ENCODE data around the gene BHMT. TPM values are rescaled to one million over a fixed set of nuclear protein-coding genes. Genes with fewer than 3 reads are reported as not detected.

Gene BHMT, protein sequence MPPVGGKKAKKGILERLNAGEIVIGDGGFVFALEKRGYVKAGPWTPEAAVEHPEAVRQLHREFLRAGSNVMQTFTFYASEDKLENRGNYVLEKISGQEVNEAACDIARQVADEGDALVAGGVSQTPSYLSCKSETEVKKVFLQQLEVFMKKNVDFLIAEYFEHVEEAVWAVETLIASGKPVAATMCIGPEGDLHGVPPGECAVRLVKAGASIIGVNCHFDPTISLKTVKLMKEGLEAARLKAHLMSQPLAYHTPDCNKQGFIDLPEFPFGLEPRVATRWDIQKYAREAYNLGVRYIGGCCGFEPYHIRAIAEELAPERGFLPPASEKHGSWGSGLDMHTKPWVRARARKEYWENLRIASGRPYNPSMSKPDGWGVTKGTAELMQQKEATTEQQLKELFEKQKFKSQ
- total RNA-seq, result not detected

DNA sequence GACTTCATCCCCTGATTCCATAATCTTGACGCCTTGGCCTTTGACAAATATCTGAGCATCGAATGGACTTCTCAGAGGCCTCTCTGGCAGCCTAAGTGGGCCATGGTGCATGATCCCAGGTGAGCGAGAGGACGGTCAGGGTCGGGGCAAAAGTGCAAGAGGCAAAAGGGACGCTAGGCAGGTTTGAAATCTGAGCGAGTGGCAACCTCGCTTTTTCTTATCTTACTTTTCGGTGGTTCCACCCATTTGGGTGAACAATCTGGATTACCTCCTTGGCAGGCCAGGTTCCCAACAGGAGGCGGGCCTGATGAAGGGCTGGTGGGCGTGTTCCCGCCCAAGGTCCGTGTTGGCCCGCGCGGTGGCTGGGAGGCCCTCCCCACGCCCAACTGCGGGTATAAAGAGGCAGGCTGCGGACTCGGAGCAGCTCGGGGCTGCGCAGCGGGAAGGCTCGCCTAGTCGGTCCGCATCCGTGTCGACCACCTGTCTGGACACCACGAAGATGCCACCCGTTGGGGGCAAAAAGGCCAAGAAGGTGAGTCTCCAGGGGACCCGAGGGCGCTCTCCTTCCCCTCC lies at the start of gene BHMT:
TSS of gene BHMT (plus strand) at position 423 of the 573 bp plus-strand sequence. CDS start at position 500, 77 bp downstream.
- H3K27ac Mint-ChIP-seq, result no peak within 1 kb of the TSS
- ATAC-seq (peak in 1 of 2 donors; percentile 7), DNase-seq (ENCODE audit: low spot score) (no peak)
- H3K4me1 Mint-ChIP-seq (ENCODE audit: low read depth in 2 of 2), result no peaks in the 10 kb centered on the region
- H3K36me3 Mint-ChIP-seq, result no peaks in the 10 kb centered on the region
- H3K27me3 Mint-ChIP-seq, result peaks cover 25 to 32% of the 10 kb centered on the region in 2 donors
- H3K9me3 Mint-ChIP-seq, result no peaks in the 10 kb centered on the region
- no peak within 1 kb of the TSS for H3K4me3 Mint-ChIP-seq

DNA sequence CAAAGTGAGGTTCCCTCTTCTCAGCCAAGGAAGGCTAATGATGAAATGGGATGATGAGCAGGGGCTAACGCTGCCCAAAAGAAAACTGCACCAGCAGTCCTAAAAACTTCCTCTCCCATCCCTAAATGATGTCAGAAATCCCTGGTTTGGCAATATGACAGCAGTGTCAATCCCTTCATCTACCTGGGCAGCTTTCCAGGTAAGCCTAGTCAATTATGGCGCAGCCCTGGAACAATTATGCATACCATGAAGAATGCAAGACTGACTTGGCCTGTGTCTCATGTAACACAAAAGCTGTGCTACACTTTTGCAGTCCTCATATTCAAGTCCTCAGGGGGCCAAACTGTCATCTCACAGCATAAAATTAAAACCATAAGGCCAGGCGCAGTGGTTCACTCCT lies 49.2 kb upstream of the BHMT start:
- Mint-ChIP-seq H3K4me1 (ENCODE audit: low read depth in 2 of 2) (no peaks in the 10 kb centered on the region), H3K27me3 (peaks cover 16 to 22% of the 10 kb centered on the region in 2 donors), H3K4me3 (no peak overlapping the region), H3K36me3 (no peaks in the 10 kb centered on the region), H3K9me3 (no peaks in the 10 kb centered on the region), H3K27ac (no peak overlapping the region)
- DNase-seq (ENCODE audit: low spot score), result no peak
- no peak for ATAC-seq

DNA sequence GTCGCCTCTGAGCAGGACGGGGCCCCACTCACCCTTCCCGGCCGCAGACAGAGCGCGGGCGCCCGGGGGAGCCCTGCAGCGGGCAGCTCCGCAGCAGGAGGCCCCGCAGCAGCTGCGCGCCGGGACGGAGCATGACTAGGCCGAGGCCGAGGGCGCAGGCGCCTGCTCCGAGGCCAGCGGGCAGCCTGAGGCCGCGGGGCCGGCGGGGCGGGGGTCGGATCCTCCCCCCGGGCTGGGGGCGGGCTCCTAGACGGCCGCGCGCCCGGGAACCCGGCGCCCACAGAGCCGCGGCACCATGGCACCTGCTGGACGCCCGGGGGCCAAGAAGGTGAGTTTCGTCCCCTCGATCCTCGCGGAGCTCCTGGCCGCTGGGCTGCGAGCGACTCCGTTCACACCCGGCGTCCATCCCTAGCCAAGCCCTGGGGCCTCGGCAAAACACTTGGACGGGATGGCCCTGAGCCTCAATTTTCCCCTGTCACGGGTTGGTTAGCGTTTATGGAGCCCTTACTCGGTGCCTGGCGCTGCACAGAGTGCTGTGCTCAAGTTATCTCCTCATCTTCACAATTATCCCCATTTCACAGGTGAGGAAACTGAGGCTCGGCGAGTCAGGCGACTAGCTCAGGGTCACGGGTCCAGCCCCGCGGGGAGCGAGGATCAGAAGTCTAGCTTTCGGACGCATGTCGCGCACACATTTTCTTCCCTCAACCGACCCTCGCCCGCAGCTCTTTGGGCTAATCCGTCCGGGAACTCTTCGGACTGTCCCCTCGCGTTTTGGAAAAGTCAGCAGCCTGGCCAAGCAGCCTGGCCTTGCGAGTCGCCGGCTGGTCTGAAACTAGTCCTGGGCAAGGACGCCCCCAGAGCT lies 41.9 kb upstream of the BHMT start, which contains the start of the genes BHMT2 and DMGDH:
TSS of gene BHMT2 (plus strand) at position 280 of the 862 bp plus-strand sequence. CDS start at position 296, 16 bp downstream.
TSS of gene DMGDH (minus strand) at position 187 of the 862 bp plus-strand sequence. CDS start at position 133, 54 bp downstream.
- DNase-seq (ENCODE audit: low spot score) (no peak), ATAC-seq (peak in 1 of 2 donors; percentile 9)
- Mint-ChIP-seq H3K9me3 (no peaks in the 10 kb centered on the region), H3K4me3 (no peak within 1 kb of the TSS), H3K4me1 (ENCODE audit: low read depth in 2 of 2) (peaks cover 0 to 2% of the 10 kb centered on the region in 2 donors), H3K27me3 (peaks cover 26 to 31% of the 10 kb centered on the region in 2 donors), H3K36me3 (no peaks in the 10 kb centered on the region), H3K27ac (no peak within 1 kb of the TSS)

DNA sequence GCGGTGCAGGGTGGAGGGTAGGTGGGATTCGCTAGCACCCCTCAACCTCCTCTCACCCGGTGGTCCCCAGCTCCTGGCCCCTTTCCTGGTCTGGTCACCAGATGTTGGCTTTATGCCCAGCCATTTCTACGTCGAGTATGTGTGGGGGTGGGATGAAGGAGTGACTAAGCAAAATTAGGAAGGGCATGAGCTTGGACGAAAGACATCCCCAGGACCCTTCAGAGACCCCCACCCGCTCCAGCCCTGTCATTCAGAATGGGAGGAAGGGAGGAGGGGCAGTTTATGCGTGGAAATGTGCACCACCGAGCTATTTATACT lies 41.3 kb upstream of the BHMT start:
- H3K27ac Mint-ChIP-seq, result no peak overlapping the region
- H3K36me3 Mint-ChIP-seq, result no peaks in the 10 kb centered on the region
- no peak overlapping the region for H3K4me3 Mint-ChIP-seq
- DNase-seq (ENCODE audit: low spot score) (no peak), ATAC-seq (no peak)
- peaks cover 0 to 5% of the 10 kb centered on the region in 2 donors for H3K4me1 Mint-ChIP-seq (ENCODE audit: low read depth in 2 of 2)
- H3K27me3 Mint-ChIP-seq, result peaks cover 26 to 31% of the 10 kb centered on the region in 2 donors
- H3K9me3 Mint-ChIP-seq, result no peaks in the 10 kb centered on the region

DNA sequence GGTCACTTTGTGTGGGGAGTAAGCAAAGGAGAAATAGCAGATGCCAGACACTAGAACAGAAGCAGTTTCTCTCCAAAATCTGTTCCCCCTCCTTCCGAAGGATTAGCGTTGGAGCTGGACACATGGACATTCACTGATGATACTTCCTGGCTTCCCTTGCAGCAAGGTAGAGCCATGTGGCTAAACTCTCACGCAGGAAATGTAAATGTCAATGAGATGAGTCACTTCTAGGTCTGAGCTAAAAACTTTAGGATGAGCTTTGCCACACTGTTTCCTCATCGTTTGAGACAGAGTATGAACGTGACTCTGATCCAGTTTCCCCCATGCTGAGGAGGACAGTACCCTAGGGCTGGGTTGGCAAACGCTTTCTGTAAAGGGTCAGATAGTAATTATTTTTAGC lies 37.0 kb upstream of the BHMT start:
- Mint-ChIP-seq H3K4me1 (ENCODE audit: low read depth in 2 of 2) (peaks cover 5 to 14% of the 10 kb centered on the region in 2 donors), H3K27ac (no peak overlapping the region), H3K4me3 (no peak overlapping the region), H3K27me3 (peaks cover 15 to 19% of the 10 kb centered on the region in 2 donors), H3K9me3 (no peaks in the 10 kb centered on the region), H3K36me3 (no peaks in the 10 kb centered on the region)
- ATAC-seq (no peak), DNase-seq (ENCODE audit: low spot score) (no peak)

DNA sequence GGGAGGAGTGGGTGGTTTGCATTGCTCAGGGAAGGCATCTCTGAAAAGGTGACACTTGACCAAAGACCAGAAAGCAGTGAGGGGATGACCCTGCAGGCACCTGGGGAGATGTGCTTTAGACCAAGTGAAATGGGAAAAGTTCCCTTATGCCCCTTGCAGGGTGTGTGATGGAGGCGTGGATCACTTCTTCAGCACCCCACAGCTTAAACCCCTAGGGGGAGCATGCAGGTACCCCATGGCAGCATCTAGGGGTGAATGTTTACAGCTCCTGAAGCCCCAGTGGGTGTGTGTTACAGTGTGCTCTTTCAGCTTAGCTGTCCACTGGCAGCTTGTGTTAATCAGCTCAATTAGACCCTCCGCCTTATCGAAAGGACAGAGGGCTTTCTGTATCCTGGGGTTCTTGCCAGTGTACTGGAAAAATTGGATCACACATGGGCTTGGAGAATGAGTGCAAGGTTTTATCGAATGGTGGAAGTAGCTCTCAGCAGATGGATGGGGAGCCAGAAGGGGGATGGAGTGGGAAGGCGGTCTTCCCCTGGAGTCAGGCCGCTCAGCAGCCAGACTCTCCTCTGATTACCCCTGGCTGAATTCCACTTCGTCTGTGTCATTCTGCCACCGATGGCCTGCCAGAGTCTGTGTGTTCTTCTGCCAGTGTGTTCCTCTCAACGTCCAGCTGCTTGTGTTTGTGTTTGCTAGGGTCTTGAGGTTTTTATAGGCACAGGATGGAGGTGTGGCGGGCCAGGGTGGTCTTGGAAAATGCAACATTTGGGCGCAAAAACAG lies 35.8 kb upstream of the BHMT start:
- Mint-ChIP-seq H3K27ac (no peak overlapping the region), H3K36me3 (no peaks in the 10 kb centered on the region), H3K4me3 (no peak overlapping the region), H3K27me3 (peaks cover 12 to 17% of the 10 kb centered on the region in 2 donors), H3K9me3 (no peaks in the 10 kb centered on the region), H3K4me1 (ENCODE audit: low read depth in 2 of 2) (peaks cover 5 to 14% of the 10 kb centered on the region in 2 donors)
- DNase-seq (ENCODE audit: low spot score) (no peak), ATAC-seq (no peak)

DNA sequence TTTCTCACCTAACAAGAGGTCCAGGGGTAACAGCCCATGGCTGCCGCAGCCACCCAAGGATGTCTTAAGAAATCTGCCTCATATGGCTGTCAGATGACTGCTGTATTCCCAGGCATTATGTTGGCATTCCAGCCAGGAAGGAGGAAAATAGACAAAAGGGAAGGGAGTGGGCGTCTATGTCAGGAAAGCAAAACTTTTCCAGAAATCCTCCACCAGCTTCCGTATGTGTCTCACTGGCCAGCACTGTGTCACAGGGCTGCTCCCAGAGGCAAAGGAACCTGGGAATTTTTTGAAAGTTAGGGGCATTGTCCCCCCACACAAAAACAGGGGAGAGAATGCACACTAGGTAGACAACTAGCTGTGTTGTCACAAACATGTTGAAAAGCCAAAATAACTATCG lies 34.8 kb upstream of the BHMT start:
- ATAC-seq (no peak), DNase-seq (ENCODE audit: low spot score) (no peak)
- Mint-ChIP-seq H3K4me3 (no peak overlapping the region), H3K9me3 (no peaks in the 10 kb centered on the region), H3K36me3 (no peaks in the 10 kb centered on the region), H3K4me1 (ENCODE audit: low read depth in 2 of 2) (peaks cover 5 to 14% of the 10 kb centered on the region in 2 donors), H3K27ac (no peak overlapping the region), H3K27me3 (peaks cover 5 to 7% of the 10 kb centered on the region in 2 donors)

DNA sequence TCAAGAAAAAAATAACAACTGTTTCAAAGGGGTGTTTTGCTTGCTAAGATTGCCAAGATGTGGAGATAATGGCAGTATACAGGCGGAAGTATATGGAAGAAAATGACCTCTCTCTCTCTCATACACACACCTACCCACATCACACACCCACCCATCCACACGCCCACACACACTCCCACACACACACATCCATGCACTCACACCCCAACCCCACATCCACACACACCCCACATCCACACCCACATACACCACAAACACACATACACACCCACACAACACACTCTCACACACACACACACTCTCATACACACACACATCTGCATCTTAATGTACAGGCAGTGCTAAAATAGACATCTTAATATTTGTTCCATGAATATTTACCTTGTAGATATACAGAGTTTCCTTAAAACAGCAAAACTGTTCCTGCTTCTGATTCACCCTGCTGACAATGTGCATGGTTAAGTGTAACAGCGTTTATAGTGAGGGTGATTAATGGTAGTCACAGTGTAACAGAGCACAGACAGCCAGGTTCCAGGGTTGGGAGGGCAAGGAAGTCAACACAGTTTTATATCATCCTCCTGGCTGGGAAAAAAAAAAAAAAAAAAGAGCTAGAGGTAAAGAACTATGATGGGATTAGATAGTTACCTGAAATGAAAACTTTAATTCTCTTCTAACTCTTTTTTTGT lies 33.8 kb upstream of the BHMT start:
- no peaks in the 10 kb centered on the region for H3K9me3 Mint-ChIP-seq
- no peak overlapping the region for H3K27ac Mint-ChIP-seq
- H3K27me3 Mint-ChIP-seq, result peaks cover 0 to 2% of the 10 kb centered on the region in 2 donors
- H3K36me3 Mint-ChIP-seq, result no peaks in the 10 kb centered on the region
- peaks cover 5 to 14% of the 10 kb centered on the region in 2 donors for H3K4me1 Mint-ChIP-seq (ENCODE audit: low read depth in 2 of 2)
- peak overlapping the region; percentile 16 for H3K4me3 Mint-ChIP-seq
- no peak for ATAC-seq
- no peak for DNase-seq (ENCODE audit: low spot score)

DNA sequence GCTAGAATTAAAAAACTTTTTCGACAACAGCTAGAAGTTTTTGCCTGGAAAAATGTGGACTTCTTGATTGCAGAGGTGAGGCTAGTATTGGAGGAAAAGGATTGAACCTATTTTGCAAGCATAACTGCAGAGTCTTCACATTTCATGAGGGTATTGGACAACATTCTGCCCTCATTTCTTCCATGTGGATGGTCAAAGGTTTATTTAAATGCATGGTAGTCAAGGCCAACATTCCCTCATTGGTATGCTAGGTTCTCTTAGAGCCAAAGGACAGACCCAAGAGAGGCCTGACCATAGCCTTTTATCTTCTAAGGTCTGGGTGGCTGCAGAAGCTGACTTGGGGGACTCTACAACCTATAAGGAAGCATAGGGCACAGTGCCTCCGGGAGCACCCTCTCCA lies 30.8 kb upstream of the BHMT start:
- no peaks in the 10 kb centered on the region for H3K36me3 Mint-ChIP-seq
- H3K27me3 Mint-ChIP-seq, result peaks cover 2 to 7% of the 10 kb centered on the region in 2 donors
- no peaks in the 10 kb centered on the region for H3K9me3 Mint-ChIP-seq
- H3K4me3 Mint-ChIP-seq, result no peak overlapping the region
- ATAC-seq, result peak in 1 of 2 donors; percentile 15
- H3K4me1 Mint-ChIP-seq (ENCODE audit: low read depth in 2 of 2), result peaks cover 5 to 9% of the 10 kb centered on the region in 2 donors
- H3K27ac Mint-ChIP-seq, result no peak overlapping the region
- no peak for DNase-seq (ENCODE audit: low spot score)

DNA sequence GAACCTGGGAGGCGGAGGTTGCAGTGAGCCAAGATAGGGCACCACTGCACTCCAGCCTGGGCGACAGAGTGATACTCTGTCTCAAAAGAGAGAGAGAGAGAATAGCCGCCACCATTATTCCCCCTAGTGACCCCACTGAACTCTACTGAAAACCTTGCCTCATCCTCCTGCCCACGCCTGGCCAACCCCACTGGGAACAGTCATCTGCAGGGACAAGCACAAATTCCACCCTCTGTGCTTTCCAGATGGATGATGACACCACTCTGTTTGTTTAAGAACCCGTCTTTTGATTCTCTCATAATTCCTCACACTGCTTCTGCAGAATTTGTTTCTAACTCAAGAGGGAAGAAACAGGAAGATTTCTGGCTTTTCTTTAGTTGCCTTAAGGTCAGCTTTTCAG lies 29.8 kb upstream of the BHMT start:
- Mint-ChIP-seq H3K4me1 (ENCODE audit: low read depth in 2 of 2) (peaks cover 5 to 9% of the 10 kb centered on the region in 2 donors), H3K27ac (no peak overlapping the region), H3K9me3 (no peaks in the 10 kb centered on the region), H3K36me3 (no peaks in the 10 kb centered on the region), H3K27me3 (peaks cover 8 to 12% of the 10 kb centered on the region in 2 donors), H3K4me3 (no peak overlapping the region)
- ATAC-seq (no peak), DNase-seq (ENCODE audit: low spot score) (no peak)

DNA sequence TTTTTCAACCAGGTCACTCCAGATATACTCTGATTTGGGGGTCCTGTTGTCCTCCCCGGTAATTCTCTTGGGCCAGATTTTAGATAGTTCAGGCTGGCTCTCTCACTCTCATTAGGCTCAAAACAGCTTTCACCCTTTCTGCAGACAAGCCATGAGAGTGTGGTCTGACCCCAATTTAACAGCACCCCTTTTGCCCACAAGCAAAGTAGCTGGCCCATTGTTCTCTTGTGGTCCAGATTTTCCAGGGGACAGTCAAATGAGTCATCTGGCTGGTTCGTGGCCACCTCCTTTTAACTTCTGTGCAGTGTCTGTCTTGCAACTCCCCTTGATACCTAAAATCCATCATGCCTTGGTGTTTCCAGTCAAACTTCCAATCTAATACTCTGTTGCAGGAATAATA lies 25.5 kb upstream of the BHMT start:
- no peak for ATAC-seq
- H3K4me1 Mint-ChIP-seq (ENCODE audit: low read depth in 2 of 2), result no peaks in the 10 kb centered on the region
- peaks cover 10 to 18% of the 10 kb centered on the region in 2 donors for H3K27me3 Mint-ChIP-seq
- H3K36me3 Mint-ChIP-seq, result no peaks in the 10 kb centered on the region
- no peak overlapping the region for H3K27ac Mint-ChIP-seq
- H3K9me3 Mint-ChIP-seq, result no peaks in the 10 kb centered on the region
- H3K4me3 Mint-ChIP-seq, result no peak overlapping the region
- no peak for DNase-seq (ENCODE audit: low spot score)

DNA sequence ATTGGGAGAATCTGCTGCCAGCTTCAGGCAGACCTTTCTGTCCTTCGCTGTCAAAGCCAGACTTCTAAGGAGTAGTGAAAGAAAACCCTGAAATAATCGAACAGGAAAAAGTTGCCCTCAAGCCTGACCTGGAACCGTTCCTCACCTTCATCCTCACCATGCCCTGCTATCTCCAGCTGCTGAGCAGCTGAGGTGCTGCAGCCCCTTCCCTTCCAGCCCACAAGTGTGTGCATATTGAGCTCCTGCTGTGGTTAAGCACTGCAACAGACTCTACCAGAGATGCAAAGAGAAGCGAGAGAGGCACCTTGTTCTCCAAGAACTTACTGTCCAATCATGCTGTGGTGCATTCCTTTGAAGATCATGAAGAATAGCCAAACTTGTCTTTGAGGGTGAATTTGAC lies 23.1 kb upstream of the BHMT start:
- H3K9me3 Mint-ChIP-seq, result no peaks in the 10 kb centered on the region
- peak in 1 of 2 donors; percentile 32 for ATAC-seq
- no peak overlapping the region for H3K27ac Mint-ChIP-seq

More for the DNA sequence above, 23.1 kb upstream of the BHMT start:
- peaks cover 12 to 18% of the 10 kb centered on the region in 2 donors for H3K27me3 Mint-ChIP-seq
- H3K4me1 Mint-ChIP-seq (ENCODE audit: low read depth in 2 of 2), result no peaks in the 10 kb centered on the region
- no peak overlapping the region for H3K4me3 Mint-ChIP-seq
- no peak for DNase-seq (ENCODE audit: low spot score)
- no peaks in the 10 kb centered on the region for H3K36me3 Mint-ChIP-seq
